DND-41 (cell line): Measurements from ENCODE around the gene DCDC1.

Experiments used
- ATAC-seq: fragments of 200-7000 bp; cut with Tn5 transposase; 3 replicates; pipeline ENCODE4 v1.9.1; 2021; ENCODE audit warnings: low read depth; ENCODE audit not compliant: insufficient read depth
- DNase-seq: peaks from one replicate; pipeline ENCODE4 v3.0.0-alpha.2; 2020
- H2AFZ ChIP-seq: 2 replicates; pipeline ENCODE4 v1.6.0; 2012; ENCODE audit warnings: low read depth, low read length
- H3K27ac ChIP-seq: 2 replicates; pipeline ENCODE4 v1.5.1; 2012; ENCODE audit warnings: low read length, inconsistent platforms
- H3K27me3 ChIP-seq: fragments of 200-600 bp; sonication (generic); 2 replicates; pipeline ENCODE4 v1.6.0; 2012; ENCODE audit warnings: low read length, mild to moderate bottlenecking, inconsistent platforms; ENCODE audit not compliant: insufficient read depth, poor library complexity
- H3K36me3 ChIP-seq: 2 replicates; pipeline ENCODE4 v1.5.1; 2012; ENCODE audit warnings: low read length, inconsistent platforms; ENCODE audit not compliant: insufficient read depth
- H3K4me1 ChIP-seq: 2 replicates; pipeline ENCODE4 v1.5.1; 2012; ENCODE audit warnings: mild to moderate bottlenecking, low read length; ENCODE audit not compliant: insufficient read depth
- H3K4me2 ChIP-seq: 2 replicates; pipeline ENCODE4 v1.6.0; 2012; ENCODE audit warnings: mild to moderate bottlenecking, moderate library complexity, low read length, inconsistent platforms; ENCODE audit not compliant: insufficient read depth
- H3K4me3 ChIP-seq, 2 experiments: fragments of 200-600 bp in 1 of 2; shearing (Covaris generic) in 1 of 2; 2 replicates each; pipeline ENCODE4 v1.5.1; 2012 to 2016; ENCODE audit warnings: inconsistent platforms in 2 of 2, low read length in 2 of 2, mild to moderate bottlenecking in 2 of 2, low read depth in 1 of 2, moderate library complexity in 1 of 2
- H3K79me2 ChIP-seq: 2 replicates; pipeline ENCODE4 v1.6.0; 2012; ENCODE audit warnings: low read length, inconsistent platforms; ENCODE audit not compliant: insufficient read depth
- H3K9ac ChIP-seq: 2 replicates; pipeline ENCODE4 v1.6.0; 2012; ENCODE audit warnings: low read depth, mild to moderate bottlenecking, inconsistent platforms, low read length, moderate library complexity
- H3K9me3 ChIP-seq: 2 replicates; pipeline ENCODE4 v1.5.1; 2012; ENCODE audit warnings: low read length, moderate library complexity, mild to moderate bottlenecking, inconsistent platforms; ENCODE audit not compliant: insufficient read depth, severe bottlenecking
- H4K20me1 ChIP-seq: 2 replicates; pipeline ENCODE4 v1.6.0; 2012; ENCODE audit warnings: low read length; ENCODE audit not compliant: insufficient read depth
- EZH2 ChIP-seq: IDR thresholded peaks from 3 replicates; pipeline ENCODE4 v1.6.1; 2012; ENCODE audit warnings: borderline replicate concordance, low read depth, mild to moderate bottlenecking, moderate library complexity, low read length, inconsistent platforms; ENCODE audit not compliant: severe bottlenecking
- TF ChIP-seq, protein P1 (sequence below): IDR thresholded peaks from 2 replicates; pipeline ENCODE4 v1.5.1; 2012; ENCODE audit warnings: borderline replicate concordance, low read length, moderate library complexity, mild to moderate bottlenecking; ENCODE audit not compliant: poor library complexity, severe bottlenecking; ENCODE audit errors: extremely low read depth

The DCDC1 gene, protein sequence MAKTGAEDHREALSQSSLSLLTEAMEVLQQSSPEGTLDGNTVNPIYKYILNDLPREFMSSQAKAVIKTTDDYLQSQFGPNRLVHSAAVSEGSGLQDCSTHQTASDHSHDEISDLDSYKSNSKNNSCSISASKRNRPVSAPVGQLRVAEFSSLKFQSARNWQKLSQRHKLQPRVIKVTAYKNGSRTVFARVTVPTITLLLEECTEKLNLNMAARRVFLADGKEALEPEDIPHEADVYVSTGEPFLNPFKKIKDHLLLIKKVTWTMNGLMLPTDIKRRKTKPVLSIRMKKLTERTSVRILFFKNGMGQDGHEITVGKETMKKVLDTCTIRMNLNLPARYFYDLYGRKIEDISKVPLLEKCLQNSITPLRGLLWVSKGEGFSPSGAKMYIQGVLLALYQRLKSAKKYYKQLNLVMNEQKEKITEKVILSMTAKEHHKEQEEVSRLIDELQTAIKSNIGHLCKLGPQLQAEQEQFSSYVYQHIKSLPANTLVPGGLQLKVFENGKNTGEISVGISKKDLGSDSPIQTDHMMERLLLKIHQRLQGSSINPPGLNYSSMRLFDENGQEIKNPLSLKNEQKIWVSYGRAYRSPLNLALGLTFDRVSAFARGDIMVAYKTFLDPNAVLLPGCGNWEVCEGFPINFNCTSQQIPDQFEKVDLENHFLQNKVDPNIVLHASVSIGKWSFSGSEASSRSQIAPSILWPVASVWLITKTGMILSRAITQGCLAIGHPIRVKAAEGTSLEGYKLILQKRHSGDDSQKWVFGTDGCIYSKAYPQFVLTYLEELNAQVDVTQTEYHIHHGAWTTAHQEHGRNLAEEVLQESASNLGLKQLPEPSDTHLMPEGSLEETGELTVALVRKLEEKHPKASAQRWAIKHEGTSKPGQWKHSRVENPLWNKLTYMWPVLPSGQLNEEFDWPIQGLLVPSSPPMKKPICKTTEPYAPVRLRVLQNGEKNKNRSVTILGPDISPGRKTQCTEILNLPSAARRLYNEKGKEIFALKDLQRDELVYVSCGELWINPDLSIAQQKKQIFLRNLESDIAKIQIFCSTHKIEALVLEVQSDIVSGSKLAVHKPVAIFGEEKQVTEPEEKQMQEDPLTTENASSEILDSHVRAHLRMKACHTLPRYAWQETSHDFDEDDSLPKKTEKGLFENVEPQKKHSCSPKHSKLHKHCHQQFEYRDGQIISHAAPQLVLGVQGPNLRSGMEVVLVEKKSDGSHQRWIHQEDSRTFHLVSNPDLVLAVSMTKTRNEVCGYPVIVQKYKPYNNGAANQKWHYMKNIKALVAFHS (N-terminal part only)

DNA sequence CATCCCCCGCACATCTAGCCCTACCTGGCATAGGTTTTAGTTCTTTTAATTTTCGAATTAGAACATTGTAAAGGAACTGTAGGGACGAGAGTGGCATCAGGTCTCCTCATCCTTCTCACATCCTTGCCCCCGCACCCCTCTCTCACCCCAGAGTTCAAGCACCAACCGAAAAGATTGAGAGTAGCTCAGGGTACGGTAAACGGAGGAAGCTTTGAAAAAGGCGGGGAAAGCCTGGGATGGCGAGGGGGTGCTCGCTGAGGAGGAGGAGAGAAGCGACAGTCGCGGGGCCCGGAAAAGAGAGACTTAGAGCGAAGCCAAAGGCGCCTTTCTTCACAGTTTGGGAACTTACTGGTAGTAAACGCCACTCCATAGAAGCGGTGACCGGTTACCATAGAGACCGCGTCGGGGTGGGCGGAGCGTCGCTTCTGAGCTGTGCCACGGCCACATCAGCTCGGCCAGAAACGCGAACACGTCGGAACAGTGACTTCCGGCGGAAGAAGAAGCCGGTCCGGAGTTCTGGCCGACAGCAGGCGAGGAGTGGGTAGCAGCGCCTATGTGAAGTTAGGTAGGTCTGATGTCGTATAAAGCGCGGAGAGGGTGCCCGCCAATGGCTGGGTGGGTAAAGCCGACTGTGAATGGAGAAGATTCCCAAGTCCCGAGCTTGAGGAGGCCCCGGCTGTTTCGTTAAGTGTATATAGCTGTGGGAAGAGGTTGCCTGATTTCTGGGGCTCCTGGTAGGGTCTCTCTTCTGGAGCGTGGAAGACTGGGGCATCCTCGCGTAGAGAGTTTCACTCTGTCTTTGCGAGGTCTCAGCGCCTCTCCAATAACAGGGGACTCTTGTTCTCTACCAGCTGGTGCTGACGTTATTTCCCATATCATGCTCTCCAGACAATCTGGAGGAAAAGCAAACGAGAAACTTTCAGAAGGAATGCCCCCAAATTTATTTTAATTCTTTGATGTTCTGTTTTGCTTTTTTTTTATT is at the start of gene DCDC1, which contains the start of gene DNAJC24:
DCDC1 (minus strand) TSS at position 392 of the 982 bp plus-strand sequence. CDS start 41,459 bp downstream, outside the sequence.
DNAJC24 (plus strand) TSS at position 513 of the 982 bp plus-strand sequence. CDS start 889 bp downstream, outside the sequence.
- Histone ChIP-seq H3K36me3 (no peaks in the 10 kb centered on the region), H3K27me3 (no peaks in the 10 kb centered on the region), H3K4me2 (peak within 1 kb of the TSS; percentile 95), H3K4me3 (peak within 1 kb of the TSS; percentile 88 to 93), H3K79me2 (peaks cover 14% of the 10 kb centered on the region), H4K20me1 (no peaks in the 10 kb centered on the region), H3K27ac (peak within 1 kb of the TSS; percentile 82), H3K9me3 (no peaks in the 10 kb centered on the region), H3K9ac (peak within 1 kb of the TSS; percentile 80), H2AFZ (peak within 1 kb of the TSS; percentile 97), H3K4me1 (peaks cover 28% of the 10 kb centered on the region)
- peak; percentile 93 for ATAC-seq
- DNase-seq = peak; percentile 92
- TF ChIP-seq, protein P1, sequence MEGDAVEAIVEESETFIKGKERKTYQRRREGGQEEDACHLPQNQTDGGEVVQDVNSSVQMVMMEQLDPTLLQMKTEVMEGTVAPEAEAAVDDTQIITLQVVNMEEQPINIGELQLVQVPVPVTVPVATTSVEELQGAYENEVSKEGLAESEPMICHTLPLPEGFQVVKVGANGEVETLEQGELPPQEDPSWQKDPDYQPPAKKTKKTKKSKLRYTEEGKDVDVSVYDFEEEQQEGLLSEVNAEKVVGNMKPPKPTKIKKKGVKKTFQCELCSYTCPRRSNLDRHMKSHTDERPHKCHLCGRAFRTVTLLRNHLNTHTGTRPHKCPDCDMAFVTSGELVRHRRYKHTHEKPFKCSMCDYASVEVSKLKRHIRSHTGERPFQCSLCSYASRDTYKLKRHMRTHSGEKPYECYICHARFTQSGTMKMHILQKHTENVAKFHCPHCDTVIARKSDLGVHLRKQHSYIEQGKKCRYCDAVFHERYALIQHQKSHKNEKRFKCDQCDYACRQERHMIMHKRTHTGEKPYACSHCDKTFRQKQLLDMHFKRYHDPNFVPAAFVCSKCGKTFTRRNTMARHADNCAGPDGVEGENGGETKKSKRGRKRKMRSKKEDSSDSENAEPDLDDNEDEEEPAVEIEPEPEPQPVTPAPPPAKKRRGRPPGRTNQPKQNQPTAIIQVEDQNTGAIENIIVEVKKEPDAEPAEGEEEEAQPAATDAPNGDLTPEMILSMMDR = no peak
- no peak for TF ChIP-seq EZH2

DNA sequence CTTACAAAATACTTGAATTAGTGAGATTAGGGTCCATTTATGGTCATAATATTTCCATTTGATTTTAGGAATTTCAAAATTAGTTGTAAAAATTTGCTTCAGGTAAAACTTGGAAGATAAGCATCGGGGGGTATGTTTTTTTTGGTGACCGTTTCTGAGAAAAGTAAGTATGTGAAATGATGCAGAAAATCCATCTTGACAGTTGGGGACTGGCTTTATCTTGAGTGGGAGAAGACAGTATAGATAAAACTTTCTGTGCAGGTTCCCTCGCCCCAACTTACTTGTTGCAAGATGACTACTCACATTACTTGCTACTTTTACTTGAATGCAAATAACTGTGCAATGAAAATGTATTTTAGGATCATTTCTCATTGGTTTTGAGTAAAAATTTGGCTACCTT is 49.6 kb upstream of the DCDC1 start:
- H3K79me2 ChIP-seq = no peaks in the 10 kb centered on the region
- no peak overlapping the region for H3K9ac ChIP-seq
- no peaks in the 10 kb centered on the region for H3K27me3 ChIP-seq
- TF ChIP-seq, protein P1 = no peak
- TF ChIP-seq EZH2 = no peak
- no peak overlapping the region for H3K27ac ChIP-seq
- no peak overlapping the region for H2AFZ ChIP-seq
- no peaks in the 10 kb centered on the region for H3K9me3 ChIP-seq
- no peak overlapping the region for H3K4me2 ChIP-seq
- H3K36me3 ChIP-seq = no peaks in the 10 kb centered on the region; the same call in 1 of the 2 replicates
- H4K20me1 ChIP-seq = no peaks in the 10 kb centered on the region
- DNase-seq (no peak), ATAC-seq (no peak)
- no peak overlapping the region for H3K4me3 ChIP-seq
- H3K4me1 ChIP-seq = no peaks in the 10 kb centered on the region

DNA sequence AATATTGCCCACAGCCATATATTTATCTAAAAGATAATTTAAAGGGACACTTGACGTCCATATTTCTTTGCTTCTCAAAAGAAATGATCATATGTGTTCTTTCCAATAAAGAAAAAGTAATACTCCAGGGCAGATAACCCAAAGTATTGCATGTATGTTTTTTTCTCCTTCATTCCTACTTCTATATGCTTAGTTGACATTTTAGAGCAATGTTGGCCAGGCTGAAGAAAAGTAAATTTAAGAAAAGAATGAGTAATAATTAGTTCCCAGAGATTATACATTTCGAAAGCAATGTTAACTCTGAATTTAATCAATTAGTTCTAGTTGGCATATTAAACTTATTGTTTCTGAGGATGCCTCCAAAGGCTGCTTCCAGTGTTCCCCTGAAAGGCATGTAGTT is 48.3 kb upstream of the DCDC1 start:
- H3K9ac ChIP-seq = no peak overlapping the region
- H3K79me2 ChIP-seq = no peaks in the 10 kb centered on the region
- H2AFZ ChIP-seq = no peak overlapping the region
- H3K9me3 ChIP-seq = no peaks in the 10 kb centered on the region
- TF ChIP-seq, protein P1 = no peak
- no peak for TF ChIP-seq EZH2
- no peak overlapping the region for H3K4me2 ChIP-seq
- no peaks in the 10 kb centered on the region for H3K27me3 ChIP-seq
- no peaks in the 10 kb centered on the region for H4K20me1 ChIP-seq
- H3K4me3 ChIP-seq = no peak overlapping the region
- H3K4me1 ChIP-seq = no peaks in the 10 kb centered on the region
- DNase-seq (no peak), ATAC-seq (no peak)
- no peak overlapping the region for H3K27ac ChIP-seq
- H3K36me3 ChIP-seq = no peaks in the 10 kb centered on the region; the same call in 1 of the 2 replicates
